Loucy (cell line): ENCODE data around the gene PSEN2.

Experiments used
- CTCF ChIP-seq: fragments of 200-600 bp; sonication (generic); conservative IDR thresholded peaks from 2 replicates; pipeline ENCODE4 v1.5.1; 2014; ENCODE audit warnings: mild to moderate bottlenecking, antibody characterized with exemption, low read length
- EZH2phosphoT487 ChIP-seq: fragments of 200-600 bp; IDR thresholded peaks from 2 replicates; pipeline ENCODE4 v1.6.1; 2018; ENCODE audit warnings: antibody characterized with exemption, mild to moderate bottlenecking, moderate library complexity, borderline replicate concordance

- TF ChIP-seq CTCF (no peak), EZH2phosphoT487 (no peak)
Observed at GRCh38 chr1:226908913-226909312, 38.5 kb downstream of the PSEN2 start.
